ENCODE results near the gene PBX4. TPM values are rescaled to one million over a fixed set of nuclear protein-coding genes. Genes with fewer than 3 reads are reported as not detected.

The PBX4 gene
- total RNA-seq, 2 experiments from 2014 or later = 5.0 to 6.7 TPM

DNA sequence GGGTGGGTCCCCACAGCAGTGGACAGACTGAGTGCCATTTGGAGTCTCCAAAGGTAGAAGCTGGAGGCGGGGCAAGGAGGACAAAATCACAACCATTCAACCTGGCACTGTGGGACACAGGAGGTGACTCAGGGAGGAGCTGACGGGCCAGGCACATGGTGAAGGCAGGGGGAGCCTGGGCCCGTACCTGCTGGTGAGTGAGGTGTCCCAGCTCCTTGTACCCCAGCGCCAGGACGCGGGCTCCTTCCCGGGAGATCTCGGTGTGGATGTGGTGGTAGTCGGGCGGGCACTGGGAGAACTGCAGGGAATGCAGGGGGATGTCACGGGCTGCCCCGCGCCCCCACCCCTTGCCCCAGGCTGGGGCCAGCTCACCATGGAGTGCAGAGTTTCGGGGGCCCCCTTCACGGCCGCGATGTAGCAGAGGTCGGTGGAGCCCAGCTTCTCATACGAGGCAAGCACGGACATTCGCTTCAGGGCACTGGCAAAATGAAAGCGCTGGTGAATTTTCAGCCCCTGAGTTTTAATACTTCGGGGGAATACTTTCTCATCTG, 35.2 kb upstream of the PBX4 start:
- H3K9me3 ChIP-seq (ENCODE audit: low read length) = no peaks in the 10 kb centered on the region
- peaks cover 98% of the 10 kb centered on the region for H3K36me3 ChIP-seq (ENCODE audit: insufficient read depth, low read length)
- H3K4me3 ChIP-seq (ENCODE audit: low read depth, low read length, poor library complexity, severe bottlenecking) = no peak overlapping the region
- no peaks in the 10 kb centered on the region for H3K79me2 ChIP-seq (ENCODE audit: insufficient read depth, low read depth, low read length)
- no peaks in the 10 kb centered on the region for H4K20me1 ChIP-seq (ENCODE audit: insufficient read depth, low read length)
- no peak overlapping the region for H2AFZ ChIP-seq (ENCODE audit: low read length)
- CTCF ChIA-PET (ENCODE audit: unreplicated experiment) = interaction anchor here (0.6 kb wide), 1 partner anchor 127 kb away, joined by 3 read pairs; no protein-coding TSS in a partner anchor
- POLR2A ChIA-PET = no interaction called here
- H3K9me2 ChIP-seq (ENCODE audit: insufficient read depth, low read length) = no peaks in the 10 kb centered on the region
- H3K4me2 ChIP-seq (ENCODE audit: low read length) = no peak overlapping the region
- no peak for DNase-seq (ENCODE audit: low spot score)
- no peak overlapping the region for H3K27ac ChIP-seq (ENCODE audit: low read depth, low read length, poor library complexity, severe bottlenecking)
- no peak for TF ChIP-seq EZH2phosphoT487 (IDR thresholded peaks at IDR 0.05; ENCODE audit: borderline replicate concordance, low read depth, low read length)
- no peak for TF ChIP-seq CTCF (conservative IDR thresholded peaks at IDR 0.05; ENCODE audit: low read length)
- H3K4me1 ChIP-seq (ENCODE audit: insufficient read depth, low read length, poor library complexity, severe bottlenecking) = no peaks in the 10 kb centered on the region
- intact Hi-C loops (cut with micrococcal nuclease; ENCODE audit: unreplicated experiment) = no loop called here
- BruUV-seq (replicated peaks) = no TSS peak

- intact Hi-C loops (cut with micrococcal nuclease; ENCODE audit: unreplicated experiment) = no loop called here
- Histone ChIP-seq H3K4me1 (ENCODE audit: insufficient read depth, low read length, poor library complexity, severe bottlenecking) (no peaks in the 10 kb centered on the region), H3K4me3 (ENCODE audit: low read depth, low read length, poor library complexity, severe bottlenecking) (no peak overlapping the region), H3K36me3 (ENCODE audit: insufficient read depth, low read length) (peaks cover 94% of the 10 kb centered on the region), H3K9me2 (ENCODE audit: insufficient read depth, low read length) (no peaks in the 10 kb centered on the region), H3K79me2 (ENCODE audit: insufficient read depth, low read depth, low read length) (no peaks in the 10 kb centered on the region), H3K27ac (ENCODE audit: low read depth, low read length, poor library complexity, severe bottlenecking) (no peak overlapping the region), H3K4me2 (ENCODE audit: low read length) (no peak overlapping the region), H4K20me1 (ENCODE audit: insufficient read depth, low read length) (no peaks in the 10 kb centered on the region), H3K9me3 (ENCODE audit: low read length) (no peaks in the 10 kb centered on the region), H2AFZ (ENCODE audit: low read length) (no peak overlapping the region)
- DNase-seq (ENCODE audit: low spot score) = no peak
- POLR2A ChIA-PET = no interaction called here
- no TSS peak for BruUV-seq (replicated peaks)
- TF ChIP-seq EZH2phosphoT487 (IDR thresholded peaks at IDR 0.05; ENCODE audit: borderline replicate concordance, low read depth, low read length) = no peak
- no peak for TF ChIP-seq CTCF (conservative IDR thresholded peaks at IDR 0.05; ENCODE audit: low read length)
- CTCF ChIA-PET (ENCODE audit: unreplicated experiment) = no interaction called here
These were observed 34.2 kb upstream of the PBX4 start for GRCh38 chr19:19652482-19653295.

DNA sequence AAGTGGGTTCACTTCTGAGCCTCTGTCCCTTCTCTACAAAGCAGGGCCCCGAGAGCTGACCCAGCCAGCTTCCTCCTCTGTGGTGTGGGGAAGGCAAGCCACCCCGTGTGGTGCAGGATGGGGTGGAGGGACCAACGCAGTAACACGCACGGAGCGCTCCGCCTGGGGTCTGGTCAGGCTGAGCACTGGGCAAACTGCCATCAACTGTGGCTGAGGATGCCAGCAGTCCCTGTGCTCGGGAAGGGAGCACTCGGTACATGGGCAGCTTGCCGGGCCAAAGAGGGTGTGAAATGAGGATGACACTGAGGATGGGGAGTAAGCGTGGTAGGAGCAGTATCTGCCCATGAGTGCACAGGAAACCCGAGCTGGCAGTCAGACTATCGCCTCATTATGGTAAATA, 32.6 kb upstream of the PBX4 start:
- Histone ChIP-seq H4K20me1 (ENCODE audit: insufficient read depth, low read length) (no peaks in the 10 kb centered on the region), H3K36me3 (ENCODE audit: insufficient read depth, low read length) (peaks cover 94% of the 10 kb centered on the region), H3K79me2 (ENCODE audit: insufficient read depth, low read depth, low read length) (no peaks in the 10 kb centered on the region), H3K4me1 (ENCODE audit: insufficient read depth, low read length, poor library complexity, severe bottlenecking) (no peaks in the 10 kb centered on the region), H3K4me3 (ENCODE audit: low read depth, low read length, poor library complexity, severe bottlenecking) (no peak overlapping the region), H3K4me2 (ENCODE audit: low read length) (no peak overlapping the region), H3K9me3 (ENCODE audit: low read length) (no peaks in the 10 kb centered on the region), H2AFZ (ENCODE audit: low read length) (no peak overlapping the region), H3K9me2 (ENCODE audit: insufficient read depth, low read length) (no peaks in the 10 kb centered on the region), H3K27ac (ENCODE audit: low read depth, low read length, poor library complexity, severe bottlenecking) (no peak overlapping the region)
- BruUV-seq (replicated peaks) = no TSS peak
- intact Hi-C loops (cut with micrococcal nuclease; ENCODE audit: unreplicated experiment) = no loop called here
- no peak for DNase-seq (ENCODE audit: low spot score)
- POLR2A ChIA-PET = no interaction called here
- TF ChIP-seq EZH2phosphoT487 (IDR thresholded peaks at IDR 0.05; ENCODE audit: borderline replicate concordance, low read depth, low read length) (no peak), CTCF (conservative IDR thresholded peaks at IDR 0.05; ENCODE audit: low read length) (no peak)
- CTCF ChIA-PET (ENCODE audit: unreplicated experiment) = no interaction called here
